ENCODE results near the gene OGFOD3.

- TF ChIP-seq, protein P1, sequence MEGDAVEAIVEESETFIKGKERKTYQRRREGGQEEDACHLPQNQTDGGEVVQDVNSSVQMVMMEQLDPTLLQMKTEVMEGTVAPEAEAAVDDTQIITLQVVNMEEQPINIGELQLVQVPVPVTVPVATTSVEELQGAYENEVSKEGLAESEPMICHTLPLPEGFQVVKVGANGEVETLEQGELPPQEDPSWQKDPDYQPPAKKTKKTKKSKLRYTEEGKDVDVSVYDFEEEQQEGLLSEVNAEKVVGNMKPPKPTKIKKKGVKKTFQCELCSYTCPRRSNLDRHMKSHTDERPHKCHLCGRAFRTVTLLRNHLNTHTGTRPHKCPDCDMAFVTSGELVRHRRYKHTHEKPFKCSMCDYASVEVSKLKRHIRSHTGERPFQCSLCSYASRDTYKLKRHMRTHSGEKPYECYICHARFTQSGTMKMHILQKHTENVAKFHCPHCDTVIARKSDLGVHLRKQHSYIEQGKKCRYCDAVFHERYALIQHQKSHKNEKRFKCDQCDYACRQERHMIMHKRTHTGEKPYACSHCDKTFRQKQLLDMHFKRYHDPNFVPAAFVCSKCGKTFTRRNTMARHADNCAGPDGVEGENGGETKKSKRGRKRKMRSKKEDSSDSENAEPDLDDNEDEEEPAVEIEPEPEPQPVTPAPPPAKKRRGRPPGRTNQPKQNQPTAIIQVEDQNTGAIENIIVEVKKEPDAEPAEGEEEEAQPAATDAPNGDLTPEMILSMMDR (IDR thresholded peaks at IDR 0.05), result no peak
- no peak for TF ChIP-seq POLR2AphosphoS5 (IDR thresholded peaks at IDR 0.05)
These were observed 32.0 kb downstream of the OGFOD3 start for GRCh38 chr17:82386255-82386831.

Data from stomach (tissue), 4 donors.